ENCODE results near the gene KDM2A.

DNA sequence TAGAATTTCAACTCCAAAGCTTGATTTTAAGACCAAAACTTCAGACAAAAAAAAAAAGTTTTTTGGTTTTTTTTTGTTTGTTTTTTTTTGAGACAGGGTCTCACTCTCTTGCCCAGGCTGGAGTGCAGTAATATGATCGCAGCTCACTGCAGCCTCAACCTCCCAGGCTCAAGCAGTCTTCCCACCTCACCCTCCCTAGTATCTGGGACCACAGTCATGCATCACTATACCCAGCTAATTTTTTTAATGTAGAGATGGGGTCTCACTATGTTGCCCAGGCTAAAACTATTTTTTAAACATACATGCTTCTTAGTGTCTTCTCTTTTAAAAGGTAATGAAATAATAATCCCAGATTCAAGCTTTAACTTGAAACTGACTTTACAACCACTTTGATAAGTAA lies 111.8 kb downstream of the KDM2A start:
- no peak for TF ChIP-seq GATA3 (IDR thresholded peaks at IDR 0.05; ENCODE audit: low read depth, low read length)
- no peak for TF ChIP-seq GATA2 (IDR thresholded peaks at IDR 0.05; ENCODE audit: low read depth, low read length)
